Measurements from ENCODE around the gene OR4C15. TPM values are rescaled to one million over a fixed set of nuclear protein-coding genes. Genes with fewer than 3 reads are reported as not detected.

The OR4C15 gene
- total RNA-seq = not detected
- long read RNA-seq = 0 reads

DNA sequence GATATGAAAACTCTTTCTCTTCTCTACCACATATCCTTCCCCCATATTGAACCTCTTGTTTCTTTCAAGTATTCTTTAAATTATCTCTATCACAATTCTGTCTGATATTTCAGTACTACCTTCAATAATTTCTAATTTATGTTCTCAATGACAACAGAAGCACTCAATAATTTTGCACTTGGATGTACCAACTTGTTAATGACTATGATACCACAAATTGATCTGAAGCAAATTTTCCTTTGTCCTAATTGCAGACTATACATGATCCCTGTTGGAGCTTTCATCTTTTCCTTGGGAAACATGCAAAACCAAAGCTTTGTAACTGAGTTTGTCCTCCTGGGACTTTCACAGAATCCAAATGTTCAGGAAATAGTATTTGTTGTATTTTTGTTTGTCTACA is at the start of gene OR4C15:
OR4C15 (plus strand) TSS at position 301 of the 400 bp plus-strand sequence; CDS start at position 301, 0 bp downstream.
- intact Hi-C loops (cut with micrococcal nuclease) = no loop called here
- no peak for ATAC-seq
- DNase-seq = no peak

GRCh38 chr11:55571828-55572227 is 17.6 kb downstream of the OR4C15 start, which contains the start of gene OR4C16:
Gene OR4C16 (plus strand): TSS chr11:55572128. CDS start chr11:55572128, 0 bp downstream.
- intact Hi-C loops (cut with micrococcal nuclease) = no loop called here
- ATAC-seq = no peak
- DNase-seq = no peak

- no peak for DNase-seq
- intact Hi-C loops (cut with micrococcal nuclease) = no loop called here
- ATAC-seq = no peak
Measured at GRCh38 chr11:55572548-55572947, 18.3 kb downstream of the OR4C15 start.

Other genes with a start within 250 kb of the OR4C15 start
- not detected for gene OR4A16, start 211.3 kb upstream of the OR4C15 start, total RNA-seq
- gene OR4A15, start 186.5 kb upstream of the OR4C15 start, total RNA-seq = not detected
- gene OR4C16, start 17.7 kb downstream of the OR4C15 start, total RNA-seq = not detected
- gene OR4C11, start 53.2 kb downstream of the OR4C15 start, total RNA-seq = not detected
- gene OR4P4, start 80.6 kb downstream of the OR4C15 start, total RNA-seq = not detected
- not detected for gene OR4S2, start 93.9 kb downstream of the OR4C15 start, total RNA-seq
- gene OR4C6, start 107.7 kb downstream of the OR4C15 start, total RNA-seq = not detected
- not detected for gene OR5D13, start 219.0 kb downstream of the OR4C15 start, total RNA-seq
- not detected for gene OR5D14, start 241.1 kb downstream of the OR4C15 start, total RNA-seq

Data from left ventricle myocardium superior (tissue), 1 donor.